Stimulated activated naive CD8-positive, alpha-beta T cell treated with anti-CD3 and anti-CD28 coated beads, Interleukin-15, Interleukin-2, amounts not matched to agents 100 ng/mL and 50 ng/mL, for 24 hours (primary cell): ENCODE data around the gene RRP1B.
"Not testable (repeated sequence)": the region's sequence is repeated elsewhere in the genome, so short reads cannot be mapped to it uniquely, and the experiment has no call there.

Experiments used
- H3K27ac Mint-ChIP-seq: one replicate; pipeline ENCODE4 v1.8.0; 2021; ENCODE audit warnings: mild to moderate bottlenecking, mixed read lengths
- H3K27me3 Mint-ChIP-seq: one replicate; pipeline ENCODE4 v1.8.0; 2021; ENCODE audit warnings: mixed read lengths
- H3K36me3 Mint-ChIP-seq: one replicate; pipeline ENCODE4 v1.8.0; 2021; ENCODE audit warnings: low read depth, mixed read lengths
- H3K4me1 Mint-ChIP-seq: one replicate; pipeline ENCODE4 v1.8.0; 2021; ENCODE audit warnings: low read depth, mixed read lengths
- H3K4me3 Mint-ChIP-seq: one replicate; pipeline ENCODE4 v1.8.0; 2021; ENCODE audit warnings: mild to moderate bottlenecking, mixed read lengths
- H3K9me3 Mint-ChIP-seq: one replicate; pipeline ENCODE4 v1.8.0; 2021; ENCODE audit warnings: mixed read lengths

RRP1B gene

DNA sequence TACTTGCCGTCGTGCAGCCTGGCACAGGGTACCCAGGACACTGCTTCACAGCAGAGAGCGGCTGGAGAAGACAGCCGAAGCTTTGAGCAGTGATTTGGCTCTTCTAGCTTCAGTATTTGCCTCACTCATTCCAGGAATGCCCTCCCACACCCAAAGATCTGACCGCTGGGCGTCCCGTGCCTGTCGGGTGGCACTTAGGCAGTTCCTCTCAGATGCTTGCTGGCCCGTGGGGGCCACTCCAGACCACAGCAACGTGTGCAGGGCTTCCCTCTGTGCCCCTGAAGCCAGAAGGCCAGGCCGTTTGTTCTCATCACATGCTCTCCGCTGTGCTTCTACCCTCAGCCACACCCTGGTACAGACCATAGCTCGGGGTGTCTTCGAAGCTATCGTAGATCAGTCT lies 17.0 kb downstream of the RRP1B start:
- Mint-ChIP-seq H3K36me3 (peaks cover 77% of the 10 kb centered on the region), H3K4me3 (no peak overlapping the region)

DNA sequence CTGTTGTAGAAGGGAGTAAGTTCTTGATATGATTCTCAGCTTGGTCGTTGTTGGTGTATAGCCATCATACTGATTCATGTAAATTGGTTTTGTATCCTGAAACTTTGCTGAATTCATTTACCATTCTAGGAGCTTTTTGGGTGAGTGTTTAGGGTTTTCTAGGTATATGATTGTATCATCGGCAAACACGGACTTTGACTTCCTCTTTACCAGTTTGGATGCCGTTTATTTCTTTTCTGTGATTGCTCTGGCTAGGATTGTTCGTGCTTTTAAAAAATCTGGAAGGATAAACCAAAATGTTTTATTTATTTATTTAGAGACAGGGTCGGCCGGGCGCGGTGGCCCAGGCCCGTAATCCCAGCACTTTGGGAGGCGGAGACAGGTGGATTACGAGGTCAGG lies 20.6 kb downstream of the RRP1B start:
- no peaks in the 10 kb centered on the region for H3K4me1 Mint-ChIP-seq
- no peak overlapping the region for H3K27ac Mint-ChIP-seq
- H3K9me3 Mint-ChIP-seq, result no peaks in the 10 kb centered on the region
- H3K36me3 Mint-ChIP-seq, result peaks cover 79% of the 10 kb centered on the region
- no peaks in the 10 kb centered on the region for H3K27me3 Mint-ChIP-seq
- H3K4me3 Mint-ChIP-seq, result no peak overlapping the region

More for the DNA sequence above, 17.0 kb downstream of the RRP1B start:
- no peak overlapping the region for H3K27ac Mint-ChIP-seq
- H3K27me3 Mint-ChIP-seq, result no peaks in the 10 kb centered on the region
- no peaks in the 10 kb centered on the region for H3K4me1 Mint-ChIP-seq
- H3K9me3 Mint-ChIP-seq, result no peaks in the 10 kb centered on the region

DNA sequence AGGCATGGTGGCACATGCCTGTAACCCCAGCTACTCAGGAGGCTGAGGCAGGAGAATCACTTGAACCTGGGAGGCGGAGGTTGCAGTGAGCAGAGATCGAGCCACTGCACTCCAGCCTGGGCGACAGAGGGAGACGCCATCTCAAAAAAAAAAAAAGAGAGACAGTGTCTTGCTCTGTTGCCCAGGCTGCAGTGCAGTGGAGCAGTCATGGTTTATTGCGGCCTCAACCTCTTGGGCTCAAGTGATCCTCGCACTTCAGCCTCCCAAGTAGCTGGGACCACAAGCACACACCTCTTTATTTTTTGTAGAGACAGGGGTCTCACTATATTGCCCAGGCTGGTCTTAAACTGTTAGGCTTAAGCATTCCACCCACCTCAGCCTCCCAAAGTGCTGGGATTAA lies 21.1 kb downstream of the RRP1B start:
- H3K4me1 Mint-ChIP-seq, H3K27me3 Mint-ChIP-seq, H3K4me3 Mint-ChIP-seq, H3K27ac Mint-ChIP-seq, H3K9me3 Mint-ChIP-seq: not testable (repeated sequence)
- H3K36me3 Mint-ChIP-seq, result peaks cover 79% of the 10 kb centered on the region

DNA sequence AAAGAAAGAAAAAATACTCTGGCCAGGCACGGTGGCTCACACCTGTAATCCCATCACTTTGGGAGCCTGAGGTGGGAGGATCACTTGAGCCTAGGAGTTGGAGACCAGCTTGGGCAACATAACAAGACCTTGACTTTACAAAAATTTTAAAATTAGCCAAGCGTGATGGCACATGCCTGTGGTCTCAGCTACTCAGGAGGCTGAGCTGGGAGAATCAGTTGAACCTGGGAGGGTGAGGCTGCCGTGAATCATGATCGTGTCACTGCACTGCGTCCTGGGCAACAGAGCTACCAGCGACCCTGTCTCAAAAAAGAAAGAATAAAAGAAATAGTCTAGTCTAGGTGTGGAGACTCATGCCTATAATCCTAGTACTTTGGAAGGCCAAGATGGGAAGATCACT lies 22.3 kb downstream of the RRP1B start:
- no peaks in the 10 kb centered on the region for H3K9me3 Mint-ChIP-seq
- H3K27ac Mint-ChIP-seq, result no peak overlapping the region
- H3K4me3 Mint-ChIP-seq, result no peak overlapping the region
- no peaks in the 10 kb centered on the region for H3K27me3 Mint-ChIP-seq
- no peaks in the 10 kb centered on the region for H3K4me1 Mint-ChIP-seq
- H3K36me3 Mint-ChIP-seq, result peaks cover 77% of the 10 kb centered on the region

DNA sequence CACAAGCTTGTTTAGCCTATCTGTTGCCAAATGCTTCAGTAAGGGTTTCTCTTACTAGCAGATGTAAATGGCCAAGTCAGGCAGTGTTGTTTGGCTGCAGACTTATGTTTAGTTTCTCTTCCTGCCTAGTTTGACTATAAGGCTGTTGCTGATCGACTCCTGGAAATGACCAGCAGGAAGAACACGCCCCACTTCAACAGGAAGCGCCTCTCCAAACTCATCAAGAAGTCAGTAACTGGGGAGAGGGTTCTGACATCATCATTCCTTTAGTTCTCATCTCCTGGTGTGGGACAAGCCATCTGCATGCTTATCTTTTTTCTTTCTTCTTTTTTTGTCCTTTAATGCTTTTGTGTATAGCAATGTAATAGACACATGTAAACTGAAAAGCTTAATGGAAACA lies 25.1 kb downstream of the RRP1B start:
- Mint-ChIP-seq H3K4me3 (no peak overlapping the region), H3K4me1 (no peaks in the 10 kb centered on the region), H3K36me3 (peaks cover 60% of the 10 kb centered on the region)

DNA sequence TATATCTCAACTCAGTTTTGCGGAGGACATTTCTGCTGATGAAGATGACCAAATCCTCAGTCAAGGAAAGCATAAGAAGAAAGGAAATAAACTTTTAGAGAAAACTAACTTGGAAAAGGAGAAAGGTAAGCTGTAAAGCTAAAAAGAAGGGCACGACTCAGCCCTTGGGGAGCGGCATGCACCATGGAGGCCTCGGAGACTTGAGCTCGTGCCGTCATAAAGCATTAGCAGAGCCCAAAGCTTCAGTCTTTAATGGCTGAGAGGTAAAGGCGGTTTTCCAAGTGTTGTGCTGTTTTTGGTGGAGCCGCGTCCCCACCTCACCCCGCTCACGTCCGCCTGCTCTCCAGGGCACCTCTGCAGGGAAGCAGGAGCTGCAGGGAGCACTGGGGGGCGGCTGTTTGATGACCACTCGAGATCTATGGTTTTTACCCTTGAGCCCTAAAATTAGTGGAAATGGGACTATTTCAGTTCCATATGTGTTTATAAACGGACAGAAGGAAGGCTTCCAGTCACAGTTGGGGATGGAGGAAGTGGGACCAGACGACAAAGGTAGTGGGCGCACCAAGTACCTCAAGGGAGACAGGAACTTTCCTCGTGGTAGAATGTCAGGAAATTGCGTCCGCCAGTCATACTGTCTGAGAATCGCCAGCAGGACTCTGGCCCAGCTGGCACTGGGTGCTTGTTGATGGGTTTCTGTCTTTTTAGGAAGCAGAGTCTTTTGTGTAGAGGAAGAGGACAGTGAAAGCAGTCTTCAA lies 27.6 kb downstream of the RRP1B start:
- Mint-ChIP-seq H3K4me3 (no peak overlapping the region), H3K9me3 (no peaks in the 10 kb centered on the region), H3K27ac (no peak overlapping the region), H3K36me3 (peaks cover 69% of the 10 kb centered on the region), H3K4me1 (no peaks in the 10 kb centered on the region), H3K27me3 (no peaks in the 10 kb centered on the region)

More for the DNA sequence above, 25.1 kb downstream of the RRP1B start:
- Mint-ChIP-seq H3K27me3 (no peaks in the 10 kb centered on the region), H3K27ac (no peak overlapping the region), H3K9me3 (no peaks in the 10 kb centered on the region)

DNA sequence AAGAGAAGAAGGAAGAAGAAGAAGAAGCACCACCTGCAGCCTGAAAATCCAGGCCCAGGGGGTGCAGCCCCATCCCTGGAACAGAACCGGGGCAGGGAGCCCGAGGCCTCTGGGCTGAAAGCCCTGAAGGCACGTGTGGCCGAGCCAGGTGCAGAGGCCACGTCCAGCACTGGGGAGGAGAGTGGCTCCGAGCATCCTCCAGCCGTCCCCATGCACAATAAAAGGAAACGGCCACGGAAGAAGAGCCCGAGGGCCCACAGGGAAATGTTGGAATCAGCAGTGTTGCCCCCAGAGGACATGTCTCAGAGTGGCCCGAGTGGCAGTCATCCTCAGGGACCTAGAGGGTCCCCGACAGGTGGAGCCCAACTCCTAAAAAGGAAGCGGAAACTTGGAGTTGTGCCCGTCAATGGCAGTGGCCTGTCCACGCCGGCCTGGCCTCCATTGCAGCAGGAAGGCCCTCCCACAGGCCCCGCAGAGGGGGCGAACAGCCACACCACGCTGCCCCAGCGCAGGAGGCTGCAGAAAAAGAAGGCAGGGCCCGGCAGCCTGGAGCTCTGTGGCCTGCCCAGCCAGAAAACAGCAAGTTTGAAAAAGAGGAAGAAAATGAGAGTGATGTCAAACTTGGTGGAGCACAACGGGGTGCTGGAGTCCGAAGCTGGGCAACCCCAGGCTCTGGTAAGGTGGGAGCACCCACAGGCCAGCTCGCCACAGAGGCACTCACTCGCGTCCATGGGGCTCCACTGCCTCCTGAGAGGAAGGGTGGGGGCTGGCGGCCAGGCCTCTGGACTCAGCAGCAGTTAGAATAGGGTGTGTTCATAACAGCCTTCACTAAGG lies 28.4 kb downstream of the RRP1B start:
- Mint-ChIP-seq H3K27ac (no peak overlapping the region), H3K27me3 (no peaks in the 10 kb centered on the region), H3K4me3 (no peak overlapping the region), H3K9me3 (no peaks in the 10 kb centered on the region), H3K4me1 (no peaks in the 10 kb centered on the region), H3K36me3 (peaks cover 68% of the 10 kb centered on the region)

DNA sequence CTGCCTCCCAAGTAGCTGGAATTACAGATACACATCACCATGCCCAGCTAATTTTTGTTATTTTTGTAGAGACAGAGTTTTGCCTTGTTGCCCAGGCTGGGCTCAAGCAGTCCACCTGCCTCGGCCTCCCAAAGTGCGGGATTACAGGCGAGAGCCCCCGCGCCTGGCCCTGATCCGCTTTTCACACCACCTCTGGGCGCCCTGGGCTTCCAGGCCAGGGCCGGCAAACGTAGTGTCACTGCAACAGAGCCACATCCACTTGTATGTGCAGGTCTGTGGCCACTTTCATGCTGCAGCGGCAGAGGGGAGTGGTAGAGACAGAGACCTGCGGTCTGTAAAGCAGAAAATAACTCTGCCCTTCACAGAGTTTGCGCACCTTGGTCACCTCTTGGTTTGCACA lies 29.5 kb downstream of the RRP1B start:
- Mint-ChIP-seq H3K9me3 (no peaks in the 10 kb centered on the region), H3K27me3 (no peaks in the 10 kb centered on the region), H3K36me3 (peaks cover 70% of the 10 kb centered on the region), H3K4me1 (no peaks in the 10 kb centered on the region), H3K4me3 (no peak overlapping the region), H3K27ac (no peak overlapping the region)

DNA sequence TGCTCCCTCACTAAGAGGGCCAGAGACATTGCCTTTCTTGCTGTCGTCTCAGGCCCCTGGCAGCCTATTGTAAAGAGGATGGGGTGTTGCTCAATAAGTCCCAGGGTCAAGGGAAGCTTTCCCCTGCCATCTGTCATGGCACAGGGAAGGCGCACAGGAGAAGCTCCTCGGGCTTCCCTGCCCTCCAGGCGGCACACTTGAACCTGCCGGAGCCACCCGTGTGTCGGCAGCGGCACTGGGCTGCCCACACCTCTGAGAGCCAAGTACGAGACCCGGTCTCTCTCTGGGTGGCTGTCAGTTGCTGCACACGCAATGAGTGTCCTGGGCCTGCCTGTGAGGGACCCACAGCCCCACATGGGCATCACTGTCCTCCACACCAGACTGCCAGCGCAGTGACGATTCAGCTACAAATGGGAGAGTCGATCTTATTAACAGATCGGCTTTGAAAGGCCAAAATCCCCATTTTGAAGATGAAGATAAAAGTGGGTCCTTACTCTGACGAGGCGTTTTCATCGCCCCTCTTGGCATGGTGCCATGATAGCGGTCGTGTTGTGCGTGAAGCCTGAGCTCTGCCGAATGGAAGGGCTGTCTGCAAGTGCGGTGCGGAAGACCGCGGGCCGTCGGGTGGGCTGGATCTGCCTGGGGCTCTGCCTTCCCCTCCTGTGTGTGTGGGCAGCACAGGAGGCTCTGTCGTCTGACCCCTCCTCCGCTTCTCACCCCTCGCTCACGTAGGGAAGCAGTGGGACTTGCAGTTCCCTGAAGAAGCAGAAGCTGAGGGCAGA lies 30.4 kb downstream of the RRP1B start:
- peaks cover 69% of the 10 kb centered on the region for H3K36me3 Mint-ChIP-seq
- H3K9me3 Mint-ChIP-seq, result no peaks in the 10 kb centered on the region
- H3K4me3 Mint-ChIP-seq, result no peak overlapping the region
- no peaks in the 10 kb centered on the region for H3K4me1 Mint-ChIP-seq
- H3K27ac Mint-ChIP-seq, result no peak overlapping the region
- H3K27me3 Mint-ChIP-seq, result no peaks in the 10 kb centered on the region

DNA sequence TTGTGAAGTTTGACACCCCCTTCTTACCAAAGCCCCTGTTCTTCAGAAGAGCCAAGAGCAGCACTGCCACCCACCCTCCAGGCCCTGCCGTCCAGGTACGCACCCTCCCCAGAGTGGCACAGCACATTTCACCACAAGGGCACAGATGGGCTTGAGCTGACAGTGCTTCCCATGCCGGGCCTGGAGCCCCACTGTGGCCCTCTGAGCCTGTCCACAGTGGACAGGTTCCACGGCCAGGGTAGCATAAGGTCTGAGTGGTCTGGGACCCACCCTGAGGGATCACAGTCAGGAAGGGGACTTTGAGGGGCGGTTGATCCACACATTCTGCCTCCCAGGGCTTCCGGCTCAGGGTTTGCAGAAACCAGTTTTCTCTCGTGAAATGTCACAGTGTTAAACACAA lies 31.0 kb downstream of the RRP1B start:
- Mint-ChIP-seq H3K27me3 (no peaks in the 10 kb centered on the region), H3K4me3 (no peak overlapping the region), H3K36me3 (peaks cover 69% of the 10 kb centered on the region), H3K4me1 (no peaks in the 10 kb centered on the region), H3K9me3 (no peaks in the 10 kb centered on the region), H3K27ac (no peak overlapping the region)

DNA sequence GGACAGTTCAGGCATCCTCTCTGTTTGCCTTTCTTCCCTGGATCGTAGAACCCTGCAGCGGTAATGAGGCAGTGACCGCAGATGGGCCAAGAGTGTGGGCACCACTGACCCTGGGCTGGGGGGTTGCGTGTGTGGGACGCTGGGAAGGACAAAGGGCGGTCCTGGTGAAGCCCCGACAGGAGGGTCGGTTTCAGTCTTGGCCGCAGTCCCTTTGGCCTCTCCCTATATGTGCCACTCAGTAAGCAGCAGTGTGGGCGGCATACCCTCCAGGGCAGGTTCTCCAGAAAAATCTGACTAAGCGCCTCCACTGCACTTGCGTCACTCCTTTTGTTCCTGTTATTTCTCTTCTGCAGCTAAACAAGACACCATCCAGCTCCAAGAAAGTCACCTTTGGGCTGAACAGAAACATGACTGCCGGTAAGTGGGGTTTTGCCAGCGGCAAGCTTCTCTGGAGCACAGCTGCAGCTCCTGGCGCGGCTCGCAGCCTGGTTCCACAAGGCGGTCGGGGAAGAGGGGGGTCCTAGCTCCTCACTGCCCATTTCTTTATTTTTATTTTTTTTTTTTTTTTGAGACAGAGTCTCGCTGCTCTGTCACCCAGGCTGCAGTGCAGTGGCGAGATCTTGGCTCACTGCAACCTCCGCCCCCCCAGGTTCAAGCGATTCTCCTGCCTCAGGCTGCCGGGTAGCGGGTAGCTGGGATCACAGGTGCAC lies 31.9 kb downstream of the RRP1B start:
- H3K27me3 Mint-ChIP-seq, result no peaks in the 10 kb centered on the region
- no peaks in the 10 kb centered on the region for H3K9me3 Mint-ChIP-seq
- H3K27ac Mint-ChIP-seq, result no peak overlapping the region
- H3K4me3 Mint-ChIP-seq, result no peak overlapping the region
- H3K4me1 Mint-ChIP-seq, result no peaks in the 10 kb centered on the region
- H3K36me3 Mint-ChIP-seq, result peaks cover 71% of the 10 kb centered on the region

DNA sequence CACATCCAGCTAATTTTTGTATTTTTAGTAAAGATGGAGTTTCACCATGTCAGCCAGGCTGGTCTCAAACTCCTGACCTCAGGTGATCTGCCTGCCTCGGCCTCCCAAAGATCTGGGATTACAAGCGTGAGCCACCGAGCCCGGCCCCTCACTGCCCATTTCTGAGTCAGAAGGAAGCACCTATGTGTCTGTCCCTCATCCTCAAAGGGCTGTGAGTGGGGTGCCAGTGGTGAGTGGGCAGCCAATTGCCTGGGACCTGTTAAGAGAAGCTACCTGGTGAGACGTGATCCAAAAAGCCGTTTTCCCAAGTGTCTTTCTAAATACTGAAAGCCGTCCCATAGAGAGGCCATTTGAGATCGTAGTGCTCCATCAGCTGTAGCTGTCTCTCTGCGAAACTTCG lies 32.4 kb downstream of the RRP1B start:
- no peak overlapping the region for H3K4me3 Mint-ChIP-seq
- peaks cover 71% of the 10 kb centered on the region for H3K36me3 Mint-ChIP-seq
- no peaks in the 10 kb centered on the region for H3K27me3 Mint-ChIP-seq
- H3K4me1 Mint-ChIP-seq, result no peaks in the 10 kb centered on the region
- H3K27ac Mint-ChIP-seq, result no peak overlapping the region
- no peaks in the 10 kb centered on the region for H3K9me3 Mint-ChIP-seq

DNA sequence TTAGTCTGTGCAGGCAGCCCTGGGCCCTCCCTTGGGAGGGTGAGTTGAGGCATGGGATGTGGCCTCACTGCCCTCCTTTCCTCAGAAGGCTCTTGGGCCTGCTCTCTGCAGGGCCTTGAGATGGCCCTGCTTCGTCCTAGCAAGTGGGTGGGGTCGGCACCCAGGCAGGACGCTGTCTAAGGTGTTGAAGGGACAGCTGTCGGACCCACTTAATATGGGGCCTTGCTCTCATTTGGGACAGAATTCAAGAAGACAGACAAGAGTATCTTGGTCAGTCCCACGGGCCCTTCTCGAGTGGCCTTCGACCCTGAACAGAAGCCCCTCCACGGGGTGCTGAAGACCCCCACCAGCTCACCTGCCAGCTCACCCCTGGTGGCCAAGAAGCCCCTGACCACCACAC lies 33.6 kb downstream of the RRP1B start:
- Mint-ChIP-seq H3K27me3 (no peaks in the 10 kb centered on the region), H3K9me3 (no peaks in the 10 kb centered on the region), H3K27ac (no peak overlapping the region), H3K36me3 (peaks cover 73% of the 10 kb centered on the region), H3K4me3 (no peak overlapping the region), H3K4me1 (no peaks in the 10 kb centered on the region)

DNA sequence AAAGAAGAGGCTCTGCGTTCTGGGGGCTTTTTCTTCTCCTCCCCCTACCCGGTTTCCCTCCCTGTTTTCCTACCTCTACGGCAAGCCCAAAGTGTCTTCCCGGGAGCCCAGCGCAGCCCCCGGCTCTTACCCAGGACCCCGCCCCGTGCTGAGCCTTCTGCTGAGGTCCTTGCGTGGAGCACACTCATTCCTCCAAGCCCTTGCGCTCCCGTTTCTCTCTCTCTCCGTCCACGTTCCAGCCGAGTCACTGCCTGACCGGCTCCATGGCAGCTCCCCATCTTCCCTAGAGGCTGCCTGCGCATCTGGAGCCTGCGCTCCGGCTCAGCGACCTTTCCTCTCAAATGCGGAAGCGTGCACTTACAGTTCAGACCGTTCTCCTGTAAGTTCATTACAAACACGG lies 34.6 kb downstream of the RRP1B start:
- H3K36me3 Mint-ChIP-seq, result peaks cover 77% of the 10 kb centered on the region
- no peaks in the 10 kb centered on the region for H3K4me1 Mint-ChIP-seq
- no peaks in the 10 kb centered on the region for H3K27me3 Mint-ChIP-seq
- no peak overlapping the region for H3K27ac Mint-ChIP-seq
- H3K9me3 Mint-ChIP-seq, result no peaks in the 10 kb centered on the region
- no peak overlapping the region for H3K4me3 Mint-ChIP-seq
